ENCODE data around the gene WNT9A.
"Not testable (repeated sequence)": the region's sequence is repeated elsewhere in the genome, so short reads cannot be mapped to it uniquely, and the experiment has no call there.

WNT9A gene, protein sequence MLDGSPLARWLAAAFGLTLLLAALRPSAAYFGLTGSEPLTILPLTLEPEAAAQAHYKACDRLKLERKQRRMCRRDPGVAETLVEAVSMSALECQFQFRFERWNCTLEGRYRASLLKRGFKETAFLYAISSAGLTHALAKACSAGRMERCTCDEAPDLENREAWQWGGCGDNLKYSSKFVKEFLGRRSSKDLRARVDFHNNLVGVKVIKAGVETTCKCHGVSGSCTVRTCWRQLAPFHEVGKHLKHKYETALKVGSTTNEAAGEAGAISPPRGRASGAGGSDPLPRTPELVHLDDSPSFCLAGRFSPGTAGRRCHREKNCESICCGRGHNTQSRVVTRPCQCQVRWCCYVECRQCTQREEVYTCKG

DNA sequence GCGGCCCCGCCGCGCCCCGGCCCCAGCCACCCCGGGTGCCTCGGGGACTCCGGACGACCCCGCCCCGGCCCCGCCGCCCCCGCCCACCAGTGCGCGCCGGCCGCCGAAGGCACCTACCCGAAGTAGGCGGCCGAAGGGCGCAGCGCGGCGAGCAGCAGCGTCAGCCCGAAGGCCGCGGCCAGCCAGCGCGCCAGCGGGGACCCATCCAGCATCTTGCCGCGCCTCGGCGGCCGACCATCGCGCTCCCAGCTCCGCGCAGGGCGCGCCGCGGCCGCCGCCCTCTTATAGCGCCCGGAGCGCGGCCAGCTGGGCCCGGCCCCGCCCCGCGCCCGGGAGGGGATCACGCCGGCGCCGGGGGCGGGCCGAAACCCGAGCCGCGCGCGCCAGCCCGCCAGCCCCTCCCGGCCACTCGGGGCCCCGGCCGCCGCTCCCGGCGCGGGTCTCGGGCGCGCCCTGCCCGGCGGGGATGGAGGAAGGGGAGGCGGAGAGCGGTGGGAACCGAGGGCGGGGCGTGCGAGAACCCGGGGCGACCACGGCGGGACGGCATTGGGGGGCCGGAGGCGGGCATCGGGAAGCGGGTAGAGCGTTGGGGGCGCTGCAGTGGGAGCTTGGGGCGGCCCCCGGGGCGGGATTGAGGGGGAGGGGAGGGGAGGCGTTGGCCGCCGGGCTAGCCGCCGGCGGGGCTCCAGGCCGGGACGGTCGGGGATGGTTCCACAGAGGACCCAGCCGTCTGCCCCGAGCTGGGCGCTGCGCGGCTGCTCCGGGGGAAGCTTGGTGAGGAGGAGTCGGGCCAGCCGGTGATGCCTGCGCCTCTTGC, at the start of gene WNT9A:
TSS of gene WNT9A (minus strand) at position 257 of the 817 bp plus-strand sequence. CDS start at position 212, 45 bp downstream.
- peak; percentile 80 for DNase-seq

DNA sequence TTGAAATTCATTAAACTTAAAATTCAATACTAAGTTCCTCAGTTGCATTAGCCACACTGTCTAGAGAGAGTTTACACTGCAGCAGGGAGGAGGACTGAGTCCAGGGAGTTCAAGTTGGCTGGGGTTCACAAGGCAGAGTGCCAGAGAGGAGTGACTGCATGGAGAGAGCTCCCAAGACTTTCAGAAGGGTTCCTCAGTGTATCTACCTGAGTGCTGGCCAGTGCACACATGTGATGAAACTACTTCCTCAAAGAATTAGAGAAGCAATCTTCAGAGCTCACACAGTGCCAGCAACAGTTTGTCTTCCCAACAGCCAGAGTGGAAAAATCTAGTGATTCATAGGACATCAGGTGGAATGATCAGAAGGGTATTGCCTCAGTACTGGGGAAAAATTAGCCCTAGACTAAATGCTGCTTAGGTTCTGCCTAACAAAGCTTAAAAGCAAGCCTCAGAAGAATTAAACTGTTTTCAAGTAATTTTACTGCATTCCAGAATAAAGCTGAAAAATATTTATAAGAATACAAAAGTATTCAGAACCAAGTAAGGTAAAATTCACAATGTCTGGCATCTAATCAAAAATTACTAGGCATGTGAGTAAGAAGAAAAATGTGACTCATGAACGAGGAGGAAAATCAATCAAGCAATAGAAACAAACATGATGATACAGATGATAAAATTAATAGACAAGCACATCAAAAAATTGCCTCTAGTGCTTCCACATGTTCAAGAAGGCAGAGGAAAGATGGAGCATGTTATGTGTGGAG, 48.6 kb upstream of the WNT9A start:
- no peak for DNase-seq

DNA sequence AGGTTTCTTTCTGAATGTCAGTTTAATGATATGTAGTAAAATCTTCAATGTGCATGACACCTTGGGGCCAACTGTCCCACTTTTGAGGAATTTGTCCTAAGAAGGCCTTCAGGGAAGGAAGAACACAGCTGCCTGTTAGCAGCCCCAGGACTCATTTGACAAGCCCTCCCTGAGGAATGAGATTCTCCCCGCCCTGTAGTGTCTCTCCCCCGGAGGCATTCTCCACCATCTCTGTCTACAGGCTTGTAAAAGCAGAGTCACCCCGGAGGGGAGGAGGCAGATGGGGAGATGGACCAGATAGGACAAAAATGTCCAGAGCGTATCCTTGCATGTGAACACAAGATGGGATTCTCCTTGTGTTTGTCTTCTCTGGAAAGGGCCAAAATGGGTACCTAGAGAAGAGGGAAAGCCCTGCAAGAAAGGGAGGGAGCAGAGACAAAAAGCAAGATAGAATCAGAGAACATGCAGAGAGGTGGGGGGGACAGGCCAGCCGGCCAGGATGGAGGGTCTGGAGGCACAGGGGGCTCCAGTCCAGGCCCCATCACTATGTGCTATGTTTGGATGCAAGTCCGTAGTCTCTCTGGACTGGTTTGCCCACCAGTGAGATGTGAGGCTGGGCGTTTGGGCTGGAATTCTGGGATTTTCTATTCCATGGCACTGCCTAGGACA, 47.0 kb upstream of the WNT9A start:
- no peak for DNase-seq

DNA sequence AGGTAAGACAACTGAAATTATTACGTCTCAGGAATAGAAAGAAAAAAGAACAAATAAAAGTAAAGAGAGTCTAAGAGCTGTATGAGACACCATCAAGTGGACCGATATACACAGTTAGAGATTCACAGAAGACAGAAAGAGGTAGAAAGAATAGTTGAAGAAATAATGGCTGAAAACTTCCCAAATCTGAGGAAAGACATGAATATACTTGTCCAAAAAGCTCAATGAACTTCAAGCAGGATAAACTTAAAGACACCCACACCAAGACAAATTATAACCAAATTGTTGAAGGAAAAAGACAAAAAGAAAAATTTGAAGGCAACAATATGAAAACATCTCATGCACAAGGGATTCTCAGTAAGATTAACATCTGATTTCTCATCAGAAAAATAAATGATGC, 39.4 kb upstream of the WNT9A start:
- no peak for DNase-seq

DNA sequence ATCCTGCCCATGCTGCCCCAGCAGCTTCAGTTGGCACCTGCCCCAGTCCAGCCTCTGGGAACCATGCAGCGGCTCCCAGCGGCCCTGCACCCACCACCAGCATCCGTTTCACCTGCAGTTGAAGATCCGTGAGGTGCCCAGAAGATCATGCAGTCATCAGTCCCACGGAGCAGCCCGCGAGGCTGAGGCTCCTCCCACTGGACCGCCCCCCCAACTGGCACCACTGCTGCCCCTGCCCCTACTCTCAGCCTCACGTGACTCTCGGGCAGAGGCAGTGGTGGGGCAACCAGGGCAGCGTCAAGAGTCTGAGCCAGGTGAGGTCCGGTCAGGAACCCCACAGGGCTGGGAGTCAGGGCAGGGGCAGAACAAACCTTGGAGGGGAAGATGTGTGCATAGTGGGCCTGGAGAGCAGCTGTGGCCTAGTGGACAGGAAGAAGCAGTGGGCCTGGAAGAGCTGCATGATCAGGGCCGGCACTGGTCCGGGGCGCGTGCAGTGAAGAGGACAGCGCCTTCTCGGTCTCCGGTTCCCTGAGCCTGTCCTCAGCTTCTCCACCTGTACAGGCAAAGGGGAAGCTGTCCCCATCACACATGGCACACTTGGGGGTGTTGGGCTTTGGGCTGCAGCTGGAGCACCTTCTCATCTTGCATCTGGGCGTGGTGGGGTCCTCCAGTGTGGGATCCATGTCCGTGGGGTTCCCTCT, 28.0 kb upstream of the WNT9A start:
- not testable (repeated sequence) for DNase-seq

DNA sequence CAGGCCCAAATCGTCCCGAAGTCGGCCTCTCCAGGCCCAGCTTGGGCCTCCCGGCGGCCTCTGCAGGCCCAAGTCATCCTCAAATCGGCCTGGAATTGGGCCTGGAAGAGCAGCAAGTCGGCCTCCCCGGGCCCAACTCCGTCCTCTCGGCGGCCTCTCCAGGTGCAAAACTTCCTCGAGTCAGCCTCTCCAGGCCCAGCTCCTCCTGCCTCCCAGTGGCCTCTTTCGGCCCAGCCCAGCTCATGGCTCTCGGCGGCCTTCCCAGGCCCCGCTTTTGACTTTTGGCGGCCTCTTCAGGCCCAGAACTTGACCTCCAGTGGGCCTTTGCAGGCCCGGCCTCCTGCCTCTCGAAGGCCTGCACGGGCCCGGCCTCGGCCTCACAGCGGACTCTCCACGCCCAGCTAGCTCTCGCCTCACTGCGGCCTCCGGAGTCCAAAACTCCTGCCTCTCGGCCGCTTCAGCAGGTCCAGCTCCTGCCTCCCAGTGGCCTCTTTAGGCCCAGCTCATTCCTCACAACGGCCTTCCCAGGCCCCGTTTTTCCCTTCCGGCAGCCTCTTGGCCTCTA, 26.1 kb upstream of the WNT9A start:
- not testable (repeated sequence) for DNase-seq

DNA sequence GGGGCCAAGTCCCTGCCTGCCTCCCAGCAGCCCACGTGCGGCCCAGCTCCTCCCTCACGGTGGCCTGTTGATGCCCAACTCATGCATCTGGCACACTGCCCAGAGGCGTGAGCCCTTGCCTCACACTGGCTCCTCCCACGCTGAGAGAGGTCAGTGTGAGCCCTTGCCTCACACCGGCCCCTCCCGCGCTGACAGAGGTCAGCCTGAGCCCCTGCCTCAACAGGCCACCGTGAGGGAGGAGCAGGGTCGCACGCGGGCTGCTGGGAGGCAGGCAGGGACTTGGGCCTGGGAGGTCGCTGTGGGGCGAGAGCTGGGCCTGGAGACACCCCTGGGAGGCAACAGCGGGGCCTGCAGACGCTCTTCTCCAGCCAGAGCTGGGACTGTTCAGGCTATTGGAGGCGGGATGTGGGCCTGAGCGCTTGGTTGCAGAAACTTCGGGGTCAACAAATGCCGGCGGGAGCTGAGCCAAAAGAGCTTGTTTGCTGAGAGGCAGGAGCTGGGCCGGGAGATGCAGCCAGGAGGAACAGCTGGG, 25.2 kb upstream of the WNT9A start:
- DNase-seq: not testable (repeated sequence)

DNA sequence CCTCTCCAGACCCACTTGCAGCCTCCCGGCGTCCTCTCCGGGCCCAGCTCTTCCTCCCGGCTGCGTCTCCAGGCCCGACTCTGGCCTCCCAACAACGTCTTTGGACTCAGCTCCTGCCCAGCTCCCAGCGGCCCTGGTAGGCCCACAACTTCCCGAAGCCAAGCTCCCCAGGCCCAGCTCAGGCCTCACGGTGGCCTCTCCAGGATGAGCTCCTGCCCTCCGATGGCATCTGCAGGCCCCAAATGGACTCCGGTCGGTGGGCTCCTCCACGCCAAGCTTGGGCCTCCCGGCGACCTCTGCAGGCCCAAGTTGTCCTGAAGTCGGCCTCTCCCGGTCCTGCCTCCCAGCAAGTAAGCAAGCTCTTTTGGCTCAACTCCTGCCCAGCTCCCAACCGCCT, 24.5 kb upstream of the WNT9A start:
- DNase-seq: not testable (repeated sequence)

DNA sequence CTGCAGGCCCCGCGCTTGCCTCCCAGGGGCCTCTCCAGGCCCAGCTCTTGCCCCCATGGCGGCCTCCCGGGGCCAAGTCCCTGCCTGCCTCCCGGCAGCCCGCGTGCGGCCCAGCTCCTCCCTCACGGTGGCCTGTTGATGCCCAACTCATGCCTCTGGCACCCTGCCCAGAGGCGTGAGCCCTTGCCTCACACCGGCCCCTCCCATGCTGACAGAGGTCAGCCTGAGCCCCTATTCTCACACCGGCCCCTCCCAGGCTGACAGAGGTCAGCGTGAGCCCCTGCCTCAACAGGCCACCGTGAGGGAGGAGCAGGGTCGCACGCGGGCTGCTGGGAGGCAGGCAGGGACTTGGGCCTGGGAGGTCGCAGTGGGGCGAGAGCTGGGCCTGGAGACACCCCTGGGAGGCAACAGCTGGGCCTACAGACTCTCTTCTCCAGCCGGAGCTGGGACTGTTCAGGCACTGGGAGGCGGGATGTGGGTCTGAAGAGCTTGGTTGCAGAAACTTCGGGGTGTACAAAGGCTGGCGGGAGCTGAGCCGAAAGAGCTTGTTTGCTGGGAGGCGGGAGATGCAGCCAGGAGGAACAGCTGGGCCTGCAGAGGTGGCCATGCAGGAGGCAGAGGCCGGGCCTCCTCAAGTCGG, 24.0 kb upstream of the WNT9A start:
- DNase-seq: not testable (repeated sequence)

DNA sequence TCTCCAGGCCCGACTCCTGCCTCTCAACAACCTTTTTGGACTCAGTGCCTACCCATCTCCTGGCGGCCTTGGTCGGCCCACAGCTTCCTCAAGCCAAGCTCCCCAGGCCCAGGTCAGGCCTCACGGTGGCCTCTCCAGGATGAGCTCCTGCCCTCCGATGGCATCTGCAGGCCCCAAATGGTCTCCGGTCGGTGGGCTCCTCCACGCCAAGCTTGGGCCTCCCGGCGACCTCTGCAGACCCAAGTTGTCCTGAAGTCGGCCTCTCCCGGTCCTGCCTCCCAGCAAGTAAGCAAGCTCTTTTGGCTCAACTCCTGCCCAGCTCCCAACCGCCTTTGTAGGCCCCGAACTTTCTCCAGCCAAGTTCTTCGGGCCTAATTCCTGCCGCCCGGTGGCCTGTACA, 23.5 kb upstream of the WNT9A start:
- DNase-seq: not testable (repeated sequence)

DNA sequence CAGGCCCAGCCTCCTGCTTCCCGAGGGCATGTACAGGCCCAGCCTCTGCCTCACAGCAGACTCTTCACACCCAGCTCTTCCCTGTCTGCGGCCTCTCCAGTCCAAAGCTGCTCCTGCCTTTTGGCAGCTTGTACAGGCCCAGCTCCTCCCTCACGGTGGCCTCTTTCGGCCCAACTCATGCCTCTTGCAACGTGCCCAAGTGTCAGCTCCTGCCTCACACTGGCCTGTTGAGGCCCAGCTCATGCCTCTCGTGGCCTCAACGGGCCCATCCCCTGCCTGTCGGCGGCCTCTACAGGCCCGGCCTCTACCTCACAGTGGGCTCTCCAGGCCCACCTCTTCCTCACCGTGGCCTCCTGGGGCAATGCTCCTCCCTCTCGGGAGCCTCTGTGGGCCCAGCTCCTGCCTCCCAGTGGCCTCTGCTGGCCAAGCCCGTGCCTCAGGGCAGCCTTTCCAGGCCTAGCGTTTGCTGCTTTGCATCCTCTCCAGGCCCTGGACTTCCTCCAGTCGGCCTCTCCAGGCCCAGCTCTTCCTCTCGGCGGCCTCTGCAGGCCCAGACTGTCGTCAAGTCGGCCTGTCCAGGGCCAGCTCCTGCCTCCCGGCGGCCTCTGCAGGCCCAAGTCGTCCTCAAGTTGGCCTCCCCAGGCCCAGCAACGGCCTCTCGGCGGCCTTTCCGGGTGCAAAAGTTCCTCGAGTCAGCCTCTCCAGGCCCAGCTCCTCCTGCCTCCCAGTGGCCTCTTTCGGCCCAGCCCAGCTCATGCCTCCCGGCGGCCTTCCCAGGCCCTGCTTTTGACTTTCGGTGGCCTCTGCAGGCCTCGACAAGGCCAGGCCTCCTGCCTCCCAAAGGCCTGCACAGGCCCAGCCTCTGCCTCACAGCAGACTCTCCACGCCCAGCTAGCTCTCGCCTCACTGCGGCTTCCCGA, 22.6 kb upstream of the WNT9A start:
- not testable (repeated sequence) for DNase-seq

DNA sequence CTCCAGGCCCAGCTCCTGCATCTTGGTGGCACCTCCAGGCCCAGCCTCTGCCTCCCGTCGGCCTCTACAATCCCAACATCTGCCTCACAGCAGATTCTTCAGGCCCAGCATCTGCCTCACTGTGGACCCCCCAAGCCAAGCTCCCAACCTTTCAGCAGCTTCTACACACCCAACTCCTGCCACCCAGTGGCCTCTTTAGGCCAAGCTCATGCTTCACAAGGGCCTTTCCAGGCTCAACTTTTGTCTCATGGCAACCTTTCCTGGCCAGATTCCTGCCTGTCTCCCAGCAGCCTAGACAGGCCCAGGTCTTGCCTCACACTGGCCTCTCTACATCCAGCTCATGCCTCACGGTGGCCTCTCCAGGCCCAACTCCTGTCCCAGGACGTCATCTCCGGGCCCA, 20.1 kb upstream of the WNT9A start:
- not testable (repeated sequence) for DNase-seq

DNA sequence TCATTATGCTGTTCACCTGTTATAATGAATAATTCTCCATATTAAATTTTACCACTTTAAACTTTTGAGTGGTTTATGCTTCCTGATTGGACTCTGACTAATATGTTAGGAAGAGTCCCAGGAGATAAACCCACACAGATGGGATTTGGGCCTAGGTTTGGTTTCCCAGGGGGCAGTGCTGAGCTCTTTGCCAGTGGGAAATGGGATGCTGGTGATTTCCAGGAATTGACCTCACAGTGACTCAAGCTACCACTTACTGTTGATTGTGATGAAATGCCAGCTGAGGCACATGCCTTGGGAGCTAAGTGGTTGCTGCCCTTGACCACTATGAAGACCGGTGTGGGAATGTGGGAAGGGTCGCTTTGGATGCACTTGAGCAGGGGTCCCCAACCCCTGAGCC, 19.0 kb upstream of the WNT9A start:
- not testable (repeated sequence) for DNase-seq

DNA sequence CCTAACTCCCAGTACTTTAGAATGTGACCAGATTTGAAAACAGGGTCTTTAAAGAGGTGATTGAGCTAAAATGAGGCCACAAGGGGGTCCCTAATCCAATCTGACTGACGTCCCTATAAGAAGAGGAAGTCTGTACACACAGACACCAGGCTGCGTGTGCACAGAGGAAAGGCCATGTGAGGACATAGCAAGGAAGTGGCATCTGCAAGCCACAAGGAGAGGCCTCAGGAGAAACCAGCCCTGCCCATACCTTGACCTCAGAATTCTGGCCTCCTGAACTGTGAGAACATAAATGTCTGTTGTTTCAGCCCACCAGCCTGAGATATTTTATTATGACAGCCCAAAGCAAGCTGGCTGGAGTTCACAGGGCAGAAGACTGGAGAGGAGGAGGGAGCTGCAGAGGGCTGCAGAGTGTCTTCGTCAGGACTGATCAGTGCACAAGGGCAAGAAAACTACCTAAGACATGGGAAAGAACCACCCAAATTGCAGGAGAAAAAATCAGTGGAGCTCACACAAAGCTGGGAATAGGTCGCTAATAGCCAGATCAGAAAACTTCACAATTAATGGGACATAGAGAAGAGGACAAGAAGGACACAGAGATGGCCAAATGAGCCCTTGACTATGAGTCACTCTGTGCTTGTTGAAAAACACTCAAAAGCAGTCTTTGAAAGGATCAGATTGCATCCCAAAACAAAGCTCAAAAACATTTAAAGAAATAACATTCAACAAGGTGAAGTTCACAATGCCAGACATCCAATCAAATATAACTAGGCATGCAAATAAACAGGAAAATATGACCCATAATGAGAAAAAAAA, 14.1 kb upstream of the WNT9A start:
- no peak for DNase-seq

DNA sequence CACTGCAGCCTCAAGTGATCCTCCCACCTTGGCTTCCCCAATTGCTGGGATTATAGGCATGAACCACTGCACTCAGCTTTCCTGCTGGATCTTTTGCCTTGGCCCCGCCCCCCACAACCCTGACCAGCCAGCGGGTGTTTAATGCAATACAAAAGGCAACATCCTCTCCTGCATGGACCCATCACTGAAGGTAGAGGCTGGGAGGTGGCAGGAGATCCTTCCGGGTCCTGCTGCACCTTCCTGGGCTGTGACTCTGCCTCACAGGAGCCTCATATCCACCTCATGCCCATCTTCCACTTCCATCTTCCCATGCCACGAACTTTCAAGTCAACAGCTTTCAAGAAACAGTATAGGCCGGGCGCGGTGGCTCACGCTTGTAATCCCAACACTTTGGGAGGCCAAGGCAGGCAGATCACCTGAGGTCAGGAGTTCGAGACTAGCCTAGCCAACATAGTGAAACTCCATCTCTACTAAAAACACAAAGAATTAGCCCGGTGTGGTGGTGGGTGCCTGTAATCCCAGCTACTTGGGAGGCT, 11.7 kb upstream of the WNT9A start:
- no peak for DNase-seq

DNA sequence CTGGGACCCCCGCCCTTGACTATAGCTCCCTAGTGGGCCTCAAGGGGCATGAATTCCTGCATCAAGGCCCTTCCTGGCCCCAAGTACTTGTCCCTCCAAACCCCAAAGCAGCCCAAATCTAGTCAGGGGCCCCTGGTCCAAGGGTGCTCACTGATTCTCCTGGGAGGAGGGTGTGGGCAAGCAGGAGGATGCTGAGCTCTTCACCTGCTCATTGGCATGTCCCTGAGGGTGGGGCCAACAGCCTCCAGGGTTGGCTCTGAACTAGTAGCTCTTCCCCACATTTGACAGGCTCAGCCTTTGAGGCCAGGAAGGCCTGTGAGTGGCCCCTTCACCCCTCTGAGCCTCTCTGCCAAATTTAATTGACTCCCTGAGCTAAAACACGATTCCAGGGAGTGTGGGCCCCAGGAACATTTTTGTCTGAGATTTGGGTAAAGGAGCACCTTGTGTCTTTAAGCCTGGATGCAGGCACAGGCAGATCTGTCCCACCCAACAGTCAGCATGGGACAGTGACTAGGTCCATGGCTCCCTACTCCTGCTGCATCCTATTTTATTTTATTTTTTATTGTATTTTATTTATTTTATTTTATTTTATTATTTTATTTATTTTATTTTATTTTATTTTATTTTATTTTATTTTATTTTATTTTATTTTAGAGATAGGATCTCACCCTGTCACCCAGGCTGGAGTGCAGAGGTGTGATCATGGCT, 11.0 kb upstream of the WNT9A start:
- no peak for DNase-seq

DNA sequence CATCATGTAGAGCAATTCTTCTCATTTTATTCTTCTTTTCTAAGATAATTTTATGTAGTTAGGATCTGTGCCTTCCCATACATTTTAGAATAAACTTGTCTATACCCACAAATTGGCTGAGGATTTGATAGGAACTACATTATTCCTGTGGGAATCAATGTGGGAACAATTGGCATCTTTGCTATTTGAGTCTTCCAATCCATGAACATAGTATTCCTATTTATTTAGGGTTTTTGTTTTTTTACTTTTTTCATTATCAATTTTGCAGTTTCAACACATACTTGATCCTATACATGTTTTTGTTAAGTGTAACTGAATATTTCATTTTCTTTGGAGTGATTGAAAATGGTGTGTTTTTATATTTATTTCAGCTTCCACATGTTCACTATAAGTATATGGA, 8.1 kb upstream of the WNT9A start:
- DNase-seq: no peak
